ENCODE data around the gene NT5E.

NT5E gene

GRCh38 chr6:85460921-85461797, 11.3 kb downstream of the NT5E start:
- peak in 1 of 5 donors; percentile 63 for DNase-seq

DNA sequence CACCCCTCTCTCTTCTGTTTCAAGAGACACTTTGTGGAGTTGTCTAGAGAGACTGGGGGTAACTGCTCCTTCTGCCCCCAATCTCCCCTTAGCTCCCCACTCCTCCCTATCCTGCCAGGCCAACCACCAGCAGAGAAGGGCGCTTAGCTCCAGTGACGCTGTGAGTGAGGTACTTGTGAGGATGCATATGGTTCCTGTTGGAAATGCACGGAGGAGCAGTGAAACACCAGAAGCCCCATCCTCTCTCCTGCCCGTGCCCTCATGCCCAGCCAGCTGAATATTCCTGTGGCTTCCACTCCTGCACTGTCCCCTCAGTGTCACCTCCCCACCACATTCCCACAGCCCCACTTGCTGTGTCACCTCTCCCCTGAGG, 11.9 kb downstream of the NT5E start:
- no peak for DNase-seq

DNA sequence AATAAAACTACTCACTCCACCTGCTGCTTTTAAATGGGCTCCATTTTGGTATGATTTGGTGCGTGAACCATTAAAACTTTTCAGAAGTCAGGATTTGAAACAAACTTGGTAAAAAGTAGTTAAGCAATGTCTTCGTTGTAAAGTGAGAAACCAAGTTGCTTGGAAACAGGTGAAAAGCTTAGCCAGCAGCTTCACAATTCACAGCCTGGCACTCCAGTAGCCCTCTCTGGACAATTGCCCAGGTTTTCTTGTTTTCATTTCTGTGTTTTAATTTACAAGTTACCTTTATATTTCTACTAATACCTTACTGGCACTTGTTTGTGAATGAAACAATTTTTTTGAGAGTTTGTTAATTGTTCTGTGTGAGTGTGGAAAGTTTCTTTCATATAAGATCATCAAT, 12.8 kb downstream of the NT5E start:
- DNase-seq: no peak

DNA sequence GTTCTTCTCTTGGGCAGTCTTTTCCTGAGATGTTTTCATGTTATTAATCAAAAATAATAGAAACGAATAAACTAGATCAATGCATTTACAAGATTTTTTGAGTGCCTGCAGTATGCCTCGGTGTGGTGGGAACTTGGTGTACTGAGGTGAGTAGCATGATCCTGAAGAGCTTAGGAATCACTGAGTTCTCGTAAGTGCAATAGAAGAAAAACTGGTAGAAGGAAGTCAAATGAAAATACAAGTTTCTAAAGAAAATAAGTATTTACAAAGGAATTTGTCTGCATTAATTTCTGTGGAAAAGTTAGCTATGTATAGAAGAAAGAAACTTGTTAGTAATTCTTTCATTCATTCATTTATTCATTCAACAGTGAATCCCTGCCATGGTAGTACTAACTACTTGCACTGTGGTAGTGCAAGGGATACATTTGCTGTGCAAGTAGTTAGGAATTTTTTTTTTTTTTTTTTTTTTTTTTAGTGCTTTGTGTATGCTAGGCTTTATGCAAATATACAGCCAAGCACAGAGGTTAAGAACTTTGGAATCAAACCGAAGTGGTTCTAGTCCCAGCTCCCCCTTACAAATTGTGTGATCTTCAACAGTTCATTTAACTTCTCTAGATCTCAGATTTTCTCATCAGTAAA, 13.9 kb downstream of the NT5E start:
- DNase-seq: no peak

- peak in 1 of 5 donors; percentile 28 for DNase-seq
Measured at GRCh38 chr6:85464260-85464644, 14.4 kb downstream of the NT5E start.

- DNase-seq: peak in 1 of 5 donors; percentile 34
Measured at GRCh38 chr6:85464722-85465150, 14.9 kb downstream of the NT5E start.

- DNase-seq: peak in 1 of 5 donors; percentile 28
Measured at GRCh38 chr6:85465762-85466161, 15.9 kb downstream of the NT5E start.

DNA sequence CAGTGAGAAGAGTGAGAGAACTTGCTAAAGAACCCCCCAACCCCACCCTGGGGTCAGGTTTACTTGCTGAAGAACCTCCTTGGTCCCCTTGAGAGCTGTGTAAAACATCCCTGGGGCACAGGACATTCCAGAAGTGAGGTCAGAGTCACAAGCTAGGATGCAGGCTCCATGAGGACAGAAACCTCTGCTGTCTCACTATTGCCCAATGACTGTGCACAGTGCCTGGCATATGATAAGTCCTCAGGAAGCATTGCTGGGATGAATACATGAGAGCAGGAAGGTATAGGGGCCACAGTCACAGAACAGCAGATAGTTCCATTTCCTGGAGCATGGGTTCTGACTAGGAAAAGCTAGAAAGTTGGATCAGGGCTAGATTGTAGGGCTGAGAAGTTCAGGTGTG, 18.4 kb downstream of the NT5E start:
- no peak for DNase-seq

GRCh38 chr6:85469276-85470022, 19.6 kb downstream of the NT5E start:
- DNase-seq: no peak

GRCh38 chr6:85470023-85470410, 20.1 kb downstream of the NT5E start:
- DNase-seq: no peak

GRCh38 chr6:85472744-85473143, 22.9 kb downstream of the NT5E start:
- no peak for DNase-seq

DNA sequence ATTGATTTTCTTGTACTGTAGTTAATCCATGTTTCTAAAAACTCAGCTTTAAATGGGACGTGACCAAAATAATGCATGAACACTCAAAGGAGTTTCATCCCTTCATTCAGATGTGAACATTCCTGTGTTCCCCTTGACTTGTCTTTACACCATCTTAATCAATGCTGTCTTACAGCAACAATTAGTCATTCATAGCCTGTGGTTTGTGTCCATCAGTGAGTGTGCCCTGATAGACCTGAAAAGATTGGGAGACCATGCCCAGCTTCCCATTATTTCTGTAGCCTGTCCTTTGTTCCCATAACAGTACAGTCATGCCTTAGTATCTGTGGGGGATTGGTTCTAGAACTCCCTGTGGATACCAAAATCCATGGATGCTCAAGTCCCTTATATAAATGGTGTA, 23.9 kb downstream of the NT5E start:
- DNase-seq: no peak

DNA sequence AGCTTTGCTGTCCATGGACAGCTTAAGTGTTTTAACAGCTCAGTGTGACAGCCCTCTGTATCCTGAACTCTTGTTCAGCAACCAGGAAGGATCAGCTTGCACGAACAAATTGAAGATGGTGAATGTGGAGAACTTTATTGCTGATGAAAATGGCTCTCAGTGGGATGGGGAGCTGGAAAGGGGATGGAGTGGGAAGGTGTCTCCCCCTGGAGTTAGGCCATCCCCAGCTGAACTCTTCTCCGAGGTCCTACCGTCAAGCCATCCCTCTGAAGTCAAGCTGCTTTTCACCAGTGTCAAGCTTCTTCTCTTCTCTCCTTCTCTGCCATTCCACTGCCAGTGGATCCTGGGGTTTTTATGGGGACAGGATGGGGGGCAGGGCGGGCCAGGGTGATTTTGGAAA, 26.6 kb downstream of the NT5E start:
- DNase-seq: no peak

DNA sequence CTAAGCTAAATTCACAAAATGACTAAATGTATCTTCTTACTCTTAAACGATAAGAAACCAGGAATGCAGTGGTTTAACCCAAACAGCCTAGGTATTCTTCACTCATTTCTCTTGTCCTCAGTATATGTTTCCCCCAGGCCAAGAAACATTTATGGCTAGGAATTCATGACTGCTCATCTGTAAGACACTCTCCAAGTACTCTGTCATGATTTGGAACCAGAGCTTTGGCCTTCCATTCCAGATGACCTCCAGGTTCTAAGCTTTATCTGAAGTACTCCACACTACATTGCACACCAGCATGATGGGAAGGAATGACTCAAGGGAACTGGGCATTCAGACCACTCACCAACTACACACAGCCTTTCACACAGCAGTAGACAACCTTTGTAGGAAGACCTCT, 29.3 kb downstream of the NT5E start:
- no peak for DNase-seq

- no peak for DNase-seq
Measured at GRCh38 chr6:85482206-85482904, 32.5 kb downstream of the NT5E start.

- DNase-seq: peak; percentile 30 to 68 (median 56)
Measured at GRCh38 chr6:85482905-85483700, 33.2 kb downstream of the NT5E start.

DNA sequence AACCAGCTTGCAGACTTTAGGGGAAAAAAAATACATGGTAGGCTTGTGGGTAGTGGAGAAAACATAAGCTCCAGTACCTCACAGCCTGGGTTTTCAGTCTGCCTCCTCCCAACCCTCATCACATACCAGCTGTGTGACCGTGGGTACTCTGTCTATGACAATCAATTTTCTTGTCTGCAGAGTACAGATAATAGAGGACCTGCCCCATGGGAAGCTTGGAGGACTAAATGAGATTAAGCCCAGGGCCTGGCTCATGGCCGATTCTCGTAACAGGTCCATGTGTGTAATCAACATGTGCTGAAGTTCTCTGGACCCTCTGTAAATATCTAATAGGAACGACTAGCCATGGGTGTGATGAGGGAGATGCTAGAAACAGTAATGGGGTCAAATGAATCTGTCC, 34.0 kb downstream of the NT5E start:
- no peak for DNase-seq

DNA sequence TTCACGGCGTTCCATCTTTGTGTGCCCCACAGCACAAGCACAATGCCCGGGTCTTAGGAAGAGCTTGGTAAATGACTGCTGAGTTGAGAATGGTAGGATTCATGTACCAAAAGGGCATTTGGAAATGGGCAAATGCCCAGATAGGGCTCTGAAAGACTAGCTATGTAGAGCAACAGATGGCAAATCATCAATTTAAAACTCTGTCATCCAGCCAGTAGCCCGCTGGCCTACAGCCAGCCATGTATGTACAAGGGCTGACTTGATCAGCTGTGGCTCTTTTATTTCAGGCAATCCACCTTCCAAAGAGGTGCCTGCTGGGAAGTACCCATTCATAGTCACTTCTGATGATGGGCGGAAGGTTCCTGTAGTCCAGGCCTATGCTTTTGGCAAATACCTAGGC, 35.1 kb downstream of the NT5E start:
- no peak for DNase-seq

DNA sequence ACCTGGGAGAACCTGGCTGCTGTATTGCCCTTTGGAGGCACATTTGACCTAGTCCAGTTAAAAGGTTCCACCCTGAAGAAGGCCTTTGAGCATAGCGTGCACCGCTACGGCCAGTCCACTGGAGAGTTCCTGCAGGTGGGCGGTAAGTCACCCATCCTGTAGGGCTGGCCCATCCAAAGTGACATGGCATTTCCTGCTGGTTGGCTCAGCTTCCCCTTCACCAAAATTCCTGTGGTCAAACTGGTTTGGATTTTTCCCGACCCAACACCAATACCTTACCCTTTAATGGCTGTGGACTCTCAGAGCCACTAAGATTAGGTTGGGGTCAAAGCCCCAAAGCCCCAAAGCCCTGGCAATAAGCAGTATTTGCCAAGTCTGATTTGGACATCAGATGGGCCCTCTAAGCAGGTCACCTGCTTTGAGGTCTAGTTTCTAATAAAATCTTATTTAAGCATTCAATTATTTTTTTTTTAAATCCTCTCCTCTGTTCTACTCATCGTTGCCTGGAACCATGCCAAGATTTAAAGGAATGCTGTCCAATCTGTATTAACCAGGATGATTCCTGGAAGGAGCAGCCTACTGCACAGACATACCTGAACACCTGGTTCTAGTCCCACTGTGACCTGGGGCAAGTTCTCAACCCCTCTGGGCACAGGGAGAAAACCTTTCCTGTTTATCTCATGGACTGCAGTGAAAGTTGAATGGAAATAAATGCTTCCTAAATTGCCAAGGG, 40.8 kb downstream of the NT5E start:
- no peak for DNase-seq

DNA sequence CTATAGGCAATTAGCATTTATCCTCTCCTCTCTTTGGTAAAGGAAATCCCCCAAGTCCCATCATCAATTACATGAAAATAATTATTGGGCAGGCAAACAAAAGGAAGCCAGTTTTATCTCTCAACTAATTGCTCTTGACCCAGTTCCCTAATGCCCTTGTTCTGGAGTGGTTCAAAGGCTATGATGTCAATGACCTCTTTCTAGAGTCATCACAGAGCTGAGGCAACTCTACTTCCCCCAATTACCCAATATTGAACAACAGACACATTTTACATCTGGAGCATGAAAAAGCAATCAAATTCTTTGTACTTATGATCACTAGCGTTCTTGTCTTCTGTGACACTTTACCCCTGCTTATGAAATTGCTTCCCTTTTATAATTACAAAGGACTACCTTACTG, 43.5 kb downstream of the NT5E start:
- DNase-seq: no peak
